ENCODE data around the gene GPR39.

- TF ChIP-seq CTCF (IDR thresholded peaks at IDR 0.05) (no peak), EZH2 (IDR thresholded peaks at IDR 0.05; ENCODE audit: borderline replicate concordance, insufficient read depth, low read depth, low read length, poor library complexity, severe bottlenecking) (no peak)
These were observed 80.0 kb downstream of the GPR39 start for GRCh38 chr2:132496555-132496954.

Measured in B cell (primary cell).